H1 (cell line): ENCODE data around the gene RARRES2. TPM values are rescaled to one million over a fixed set of nuclear protein-coding genes. Genes with fewer than 3 reads are reported as not detected.

Experiments used
- CTCF ChIA-PET: fragments of 300-600 bp; sonication (Branson Sonifier 250); formaldehyde crosslinking; loops from one replicate; lab custom pipeline; 2021; ENCODE audit not compliant: partially characterized antibody; lab: Charles Lee
- POLR2A ChIA-PET: fragments of 300-600 bp; sonication (Branson Sonifier 250); formaldehyde crosslinking; loops from one replicate; lab custom pipeline; 2021; ENCODE audit warnings: inconsistent platforms; ENCODE audit not compliant: partially characterized antibody; lab: Charles Lee
- DNase-seq, 2 experiments: peaks; one replicate each; pipeline versions ENCODE4 v3.0.0 to v3.0.0-alpha.2; 2010 to 2022; ENCODE audit warnings: low spot score in 2 of 2, low read depth in 1 of 2, mixed read lengths in 1 of 2
- FAIRE-seq: peaks from 2 replicates; lab custom pipeline; 2011; peaks lifted over from hg19 to GRCh38; lab: Jason Lieb, UNC
- H2AFZ ChIP-seq: 2 replicates; pipeline ENCODE4 v1.8.1; 2012; ENCODE audit warnings: low read length, inconsistent platforms
- H2AK5ac ChIP-seq: 2 replicates; pipeline ENCODE4 v1.6.1; 2013; ENCODE audit warnings: low read depth, low read length
- H2BK120ac ChIP-seq: replicated peaks from 2 replicates; pipeline ENCODE3; 2013; ENCODE audit warnings: low read depth, low read length, inconsistent platforms
- H2BK12ac ChIP-seq: 2 replicates; pipeline ENCODE4 v1.6.1; 2013; ENCODE audit warnings: low read depth, low read length
- H2BK15ac ChIP-seq: 2 replicates; pipeline ENCODE4 v1.6.1; 2013; ENCODE audit warnings: low read length
- H2BK20ac ChIP-seq: 2 replicates; pipeline ENCODE4 v1.6.1; 2013; ENCODE audit warnings: low read length
- H2BK5ac ChIP-seq: 2 replicates; pipeline ENCODE4 v1.6.1; 2013; ENCODE audit warnings: low read depth, low read length
- H3K14ac ChIP-seq: 2 replicates; pipeline ENCODE4 v1.6.1; 2013; ENCODE audit warnings: inconsistent platforms; ENCODE audit not compliant: insufficient read length
- H3K18ac ChIP-seq: 2 replicates; pipeline ENCODE4 v1.6.1; 2013; ENCODE audit warnings: low read length; ENCODE audit errors: extremely low read depth
- H3K23ac ChIP-seq: 2 replicates; pipeline ENCODE4 v1.6.1; 2013; ENCODE audit warnings: inconsistent platforms; ENCODE audit not compliant: insufficient read length
- H3K23me2 ChIP-seq: 2 replicates; pipeline ENCODE4 v1.6.1; 2013; ENCODE audit warnings: low read depth, low read length
- H3K27ac ChIP-seq: 2 replicates; pipeline ENCODE4 v1.6.1; 2011; ENCODE audit warnings: low read depth, low read length, inconsistent platforms
- H3K27me3 ChIP-seq, 4 experiments: replicated peaks in 1 of 4; 1 replicate in 1 of 4; 2 replicates in 3 of 4; pipeline versions ENCODE4 v1.6.1 to v1.8.1; 2011 to 2013; ENCODE audit warnings: low read length in 3 of 4, mild to moderate bottlenecking in 3 of 4, inconsistent platforms in 2 of 4, mixed read lengths in 2 of 4, moderate library complexity in 1 of 4; ENCODE audit not compliant: control insufficient read depth in 3 of 4, insufficient read depth in 3 of 4; ENCODE audit errors: extremely low read depth in 1 of 4
- H3K36me3 ChIP-seq, 4 experiments: 2 replicates each; pipeline versions ENCODE4 v1.6.1 to v1.8.1; 2011 to 2013; ENCODE audit warnings: mild to moderate bottlenecking in 4 of 4, low read length in 3 of 4, moderate library complexity in 2 of 4, control low read depth in 1 of 4, inconsistent platforms in 1 of 4; ENCODE audit not compliant: insufficient read depth in 4 of 4, control insufficient read depth in 2 of 4
- H3K4ac ChIP-seq: replicated peaks from 2 replicates; pipeline ENCODE3; 2013; ENCODE audit warnings: low read length, low read depth, mixed read lengths, inconsistent platforms; ENCODE audit not compliant: insufficient read length
- H3K4me1 ChIP-seq, 4 experiments: replicated peaks in 1 of 4; 1 replicate in 1 of 4; 2 replicates in 3 of 4; pipeline versions ENCODE4 v1.6.1 to v1.8.1; 2011 to 2013; ENCODE audit warnings: low read length in 3 of 4, inconsistent platforms in 2 of 4, mixed read lengths in 1 of 4; ENCODE audit not compliant: insufficient read depth in 4 of 4, control insufficient read depth in 3 of 4
- H3K4me2 ChIP-seq, 2 experiments: 2 replicates each; pipeline versions ENCODE4 v1.6.1 to v1.8.1; 2011 to 2013; ENCODE audit warnings: low read depth in 2 of 2, low read length in 2 of 2, control low read depth in 1 of 2, inconsistent platforms in 1 of 2, mild to moderate bottlenecking in 1 of 2; ENCODE audit not compliant: insufficient read depth in 1 of 2
- H3K4me3 ChIP-seq, 4 experiments: fragments of 200-600, 300-600 bp in 1 of 4; sonication (generic), shearing (Covaris generic), sonication (Bioruptor Twin) in 1 of 4; 2 replicates each; pipeline versions ENCODE4 v1.5.1 to v1.8.1; 2011 to 2016; ENCODE audit warnings: low read length in 4 of 4, low read depth in 3 of 4, control low read depth in 2 of 4, inconsistent platforms in 2 of 4, mild to moderate bottlenecking in 2 of 4, mixed read lengths in 1 of 4, moderate library complexity in 1 of 4; ENCODE audit not compliant: insufficient read depth in 2 of 4; ENCODE audit errors: extremely low read depth in 1 of 4
- H3K56ac ChIP-seq: replicated peaks from 2 replicates; pipeline ENCODE3; 2013; ENCODE audit warnings: low read depth, mild to moderate bottlenecking, mixed read lengths, low read length, inconsistent platforms; ENCODE audit not compliant: insufficient read length
- H3K79me1 ChIP-seq: 2 replicates; pipeline ENCODE4 v1.6.1; 2013; ENCODE audit warnings: low read depth, low read length, control low read depth
- H3K79me2 ChIP-seq, 2 experiments: 2 replicates each; pipeline versions ENCODE4 v1.6.1 to v1.8.1; 2012 to 2013; ENCODE audit warnings: low read length in 2 of 2, mild to moderate bottlenecking in 2 of 2, inconsistent platforms in 1 of 2; ENCODE audit not compliant: insufficient read depth in 2 of 2, control insufficient read depth in 1 of 2
- H3K9ac ChIP-seq, 4 experiments: replicated peaks in 1 of 4; 1 replicate in 1 of 4; 2 replicates in 3 of 4; pipeline versions ENCODE4 v1.6.1 to v1.8.1; 2011 to 2013; ENCODE audit warnings: low read depth in 3 of 4, low read length in 3 of 4, control low read depth in 2 of 4, mild to moderate bottlenecking in 2 of 4, moderate library complexity in 2 of 4, inconsistent platforms in 1 of 4; ENCODE audit errors: extremely low read depth in 1 of 4
- H3K9me3 ChIP-seq, 2 experiments: 2 replicates each; pipeline versions ENCODE4 v1.6.1 to v1.8.1; 2012 to 2013; ENCODE audit warnings: mild to moderate bottlenecking in 2 of 2, moderate library complexity in 2 of 2, control low read depth in 1 of 2, inconsistent platforms in 1 of 2, low read depth in 1 of 2, low read length in 1 of 2, mixed read lengths in 1 of 2; ENCODE audit not compliant: insufficient read depth in 2 of 2
- H4K20me1 ChIP-seq, 2 experiments: replicated peaks in 1 of 2; 2 replicates each; pipeline versions ENCODE3 to v1.8.1; 2011 to 2013; ENCODE audit warnings: inconsistent platforms in 2 of 2, low read length in 2 of 2, mild to moderate bottlenecking in 1 of 2; ENCODE audit not compliant: insufficient read depth in 2 of 2, control insufficient read depth in 1 of 2
- H4K5ac ChIP-seq: 2 replicates; pipeline ENCODE4 v1.6.1; 2013; ENCODE audit warnings: low read length, low read depth, mixed read lengths, inconsistent platforms; ENCODE audit not compliant: insufficient read length
- H4K8ac ChIP-seq: 2 replicates; pipeline ENCODE4 v1.8.0; 2013; ENCODE audit warnings: mild to moderate bottlenecking, moderate library complexity, low read length, inconsistent platforms; ENCODE audit not compliant: insufficient read depth; ENCODE audit errors: extremely low read depth
- H4K91ac ChIP-seq: replicated peaks from 2 replicates; pipeline ENCODE3; 2013; ENCODE audit warnings: low read length, mixed read lengths, inconsistent platforms; ENCODE audit not compliant: insufficient read length
- E2F6 ChIP-seq: IDR thresholded peaks from 2 replicates; pipeline ENCODE4 v1.6.1; 2012; ENCODE audit warnings: inconsistent platforms
- NRF1 ChIP-seq: IDR thresholded peaks from 2 replicates; pipeline ENCODE4 v1.6.1; 2011; ENCODE audit warnings: mild to moderate bottlenecking, low read depth, low read length, improper control_type of control experiment
- SRF ChIP-seq: IDR thresholded peaks from 2 replicates; pipeline ENCODE4 v1.6.1; 2011; ENCODE audit warnings: mild to moderate bottlenecking, low read depth, low read length, moderate library complexity
- WGBS, 2 experiments: shearing (Covaris generic) in 1 of 2; methylation state at CpG; one replicate each; pipeline versions ENCODE4 v1.1.6 to v1.1.7; 2013 to 2015; ENCODE audit warnings: low lambda C conversion rate in 2 of 2, mixed read lengths in 2 of 2, inconsistent platforms in 1 of 2, low coverage in 1 of 2, missing lambda C conversion rate in 1 of 2; ENCODE audit not compliant: insufficient replicate concordance in 2 of 2, insufficient coverage in 1 of 2, insufficient read length in 1 of 2; ENCODE audit errors: extremely low coverage in 1 of 2, missing lambda C conversion rate in 1 of 2; 5-methylcytosine and 5-hydroxymethylcytosine counted together
- polyA plus RNA-seq, 7 experiments: library from polyadenylated mRNA; depleted of rRNA in 3 of 7; stranded (reverse) in 5 of 7; unstranded in 2 of 7; fragments of >200 nt in 5 of 7; fragments of 200-250 nt in 2 of 7; gene quantifications; 1 replicate in 5 of 7; 2 replicates in 1 of 7; 4 replicates in 1 of 7; pipeline versions ENCODE4 v1.2.1 to v1.2.3, GENCODE V29; 2011 to 2013; ENCODE audit warnings: missing spikeins in 2 of 7, mixed read lengths in 2 of 7
- total RNA-seq: library from RNA; stranded (reverse); fragmentation: NEBNext Ultra II Directional; extraction: Animal tissue kit (Norgen Biotek cat#: 25700); gene quantifications from 2 replicates; pipeline ENCODE4 v1.2.1, GENCODE V29; 2021

The RARRES2 gene
- total and polyA plus RNA-seq, 2 of the 8 experiments (the other 6 are each of a cell fraction or from before 2014, with no cell fraction given): 254 to 441 TPM

- Histone ChIP-seq H3K18ac (no peak overlapping the region), H3K79me1 (peaks cover under 1% of the 10 kb centered on the region; the same call in 1 of the 2 replicates), H3K56ac (no peak overlapping the region), H3K27ac (no peak overlapping the region), H2AK5ac (no peak overlapping the region), H3K14ac (no peak overlapping the region), H3K4me3 (no peak overlapping the region), H3K27me3 (no peaks in the 10 kb centered on the region), H2BK5ac (no peak overlapping the region; the same call in 1 of the 2 replicates), H2BK15ac (no peak overlapping the region), H4K20me1 (no peaks in the 10 kb centered on the region), H3K23me2 (peaks cover 11% of the 10 kb centered on the region; the same call in 1 of the 2 replicates), H2BK20ac (no peak overlapping the region), H3K23ac (no peak overlapping the region), H2BK12ac (no peak overlapping the region), H4K91ac (peak overlapping the region; percentile 52), H2AFZ (no peak overlapping the region), H3K9me3 (no peaks in the 10 kb centered on the region), H2BK120ac (no peak overlapping the region), H3K4me1 (peaks cover 16 to 30% (median 21%) of the 10 kb centered on the region in 4 experiments), H3K9ac (no peak overlapping the region), H4K5ac (no peak overlapping the region), H3K79me2 (peaks cover 1 to 14% of the 10 kb centered on the region in 2 experiments; a peak in 3 of 4 replicates), H4K8ac (no peak overlapping the region; the same call in 1 of the 2 replicates), H3K36me3 (peaks cover 0 to 6% (median 0%) of the 10 kb centered on the region in 4 experiments; a peak in 1 of 8 replicates), H3K4me2 (no peak overlapping the region), H3K4ac (no peak overlapping the region)
- no peak for TF ChIP-seq E2F6
- TF ChIP-seq SRF: no peak
- TF ChIP-seq NRF1: no peak
- POLR2A ChIA-PET: interaction anchor here (1.0 to 7.6 kb wide), 11 partner anchors 11 to 47 kb away, joined by 3 to 116 read pairs (median 5); partner anchors contain the start of gene RARRES2
- DNase-seq: no peak
- CTCF ChIA-PET: interaction anchor here (1.1 to 1.9 kb wide), 4 partner anchors 13 to 41 kb away, joined by 3 to 7 read pairs (median 4); no protein-coding TSS in a partner anchor
- FAIRE-seq: no peak
- WGBS, 2 experiments: 90% methylated on average over 10 of the region's 10 CpGs; no CpG with 5 or more reads in 1 of the 2 experiments
Measured at GRCh38 chr7:150365194-150365593, 23.8 kb upstream of the RARRES2 start.
